HG03064 (cell line): Measurements from ENCODE around the gene CFAP52.
"Not testable (repeated sequence)": the region's sequence is repeated elsewhere in the genome, so short reads cannot be mapped to it uniquely, and the experiment has no call there.

ENCODE experiments used
- ATAC-seq: cut with Tn5 transposase; IDR thresholded peaks from one replicate; pipeline ENCODE4 v1.9.1; 2021; ENCODE audit warnings: low read depth; ENCODE audit not compliant: unreplicated experiment

CFAP52 gene

DNA sequence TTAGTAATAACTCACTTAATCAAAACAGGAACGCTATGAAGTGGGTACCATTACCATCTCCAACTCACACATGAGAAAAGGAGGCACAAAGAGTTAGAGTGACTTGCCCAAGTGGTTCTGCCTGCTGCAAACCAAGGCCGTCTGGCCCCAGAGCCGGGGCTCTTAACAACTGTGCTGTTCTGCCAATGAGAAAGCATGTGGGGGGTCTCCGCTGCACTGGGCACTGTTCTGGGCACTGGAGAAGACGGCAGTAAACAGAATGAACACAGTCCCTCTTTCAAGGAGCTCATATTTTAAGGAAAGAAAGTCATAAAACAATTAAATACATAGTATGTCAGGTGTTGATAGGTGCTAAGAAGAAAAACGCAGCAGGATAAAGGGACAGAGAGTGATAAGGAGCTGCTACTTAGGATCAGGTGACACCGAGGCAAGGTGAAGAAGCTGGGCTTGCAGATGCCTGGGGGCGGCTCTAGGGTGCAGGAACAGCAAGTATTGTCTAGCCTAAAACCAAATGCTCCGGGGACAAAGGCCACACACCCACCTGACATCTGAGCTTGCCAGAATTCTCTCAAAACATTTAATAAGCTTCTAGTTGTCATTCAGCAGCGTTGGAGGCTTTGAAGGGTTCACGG lies 7.4 kb upstream of the CFAP52 start:
- ATAC-seq: no peak

GRCh38 chr17:9571201-9571600 lies 5.2 kb upstream of the CFAP52 start:
- ATAC-seq: no peak

DNA sequence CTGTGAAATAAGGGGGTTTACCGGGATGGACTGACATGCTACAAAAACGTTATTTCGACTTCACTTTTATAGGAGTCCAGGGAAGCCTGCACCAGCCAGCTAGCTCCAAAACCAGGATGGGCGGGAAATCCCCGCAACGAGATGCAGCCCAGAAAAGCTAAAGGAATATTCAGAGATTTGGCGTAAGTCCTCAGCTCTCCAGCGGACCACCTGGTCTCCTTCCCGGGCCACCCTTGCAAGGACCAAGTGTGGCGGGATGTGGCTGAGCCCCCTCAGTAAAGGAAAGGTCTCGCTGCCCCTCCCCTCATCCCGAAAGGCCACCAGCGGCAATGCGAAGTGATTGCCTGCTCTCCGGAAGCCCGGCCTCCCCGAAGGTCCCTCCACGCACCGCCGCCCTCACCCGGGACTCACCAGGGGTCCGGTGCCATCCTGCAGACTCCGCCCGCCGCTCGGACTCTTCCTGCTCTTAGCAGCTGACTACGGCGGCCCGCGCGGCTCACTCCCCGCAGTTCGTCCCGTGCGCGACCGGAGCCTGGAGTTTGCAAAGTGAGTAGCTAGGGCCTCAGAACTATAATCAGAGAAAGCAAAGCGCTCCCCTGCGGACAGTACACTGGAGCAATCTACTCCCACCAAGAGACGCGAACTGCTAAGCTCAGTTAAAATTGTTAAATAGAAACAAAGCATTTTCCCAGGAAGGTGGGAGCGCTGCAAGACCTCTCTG lies 901 bp upstream of the CFAP52 start, which contains the start of gene STX8:
STX8 (minus strand) TSS at position 440 of the 721 bp plus-strand sequence; CDS start at position 428, 12 bp downstream.
- peak; percentile 66 for ATAC-seq

- ATAC-seq: no peak
Observed at GRCh38 chr17:9577373-9577709, 899 bp downstream of the CFAP52 start.

DNA sequence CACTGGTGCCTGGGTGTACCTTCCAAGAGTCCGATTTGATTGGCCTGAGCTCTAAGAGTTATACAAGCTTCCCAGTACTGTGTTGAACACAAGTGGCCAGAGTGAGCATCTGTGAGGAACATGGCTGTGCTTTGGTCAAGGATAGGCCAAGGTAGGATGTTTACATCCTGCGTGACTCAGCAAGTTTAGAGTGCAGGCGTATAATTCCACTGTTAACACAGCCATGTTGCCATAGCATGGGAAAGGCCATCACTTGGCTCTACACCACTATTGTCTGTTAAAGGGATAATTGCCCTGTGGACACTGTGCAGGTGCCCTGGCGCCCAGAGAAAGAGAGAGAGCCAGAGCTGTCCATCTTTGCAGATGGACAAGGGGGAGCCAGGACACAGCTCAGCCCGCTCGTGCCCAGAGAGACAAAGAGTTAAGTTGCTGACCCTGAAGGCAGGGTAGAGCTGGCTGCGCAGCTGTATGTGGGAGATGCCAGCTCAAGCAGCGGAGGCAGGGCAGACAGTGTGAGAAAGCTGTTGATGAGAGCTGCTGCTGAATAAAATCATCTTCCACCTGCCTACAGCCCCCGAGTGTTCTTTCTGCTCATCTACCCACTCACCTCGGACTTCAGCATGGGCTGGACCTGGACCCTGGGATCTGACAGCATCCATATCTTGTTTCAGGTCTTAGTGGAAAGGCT lies 11.7 kb downstream of the CFAP52 start:
- ATAC-seq: no peak

DNA sequence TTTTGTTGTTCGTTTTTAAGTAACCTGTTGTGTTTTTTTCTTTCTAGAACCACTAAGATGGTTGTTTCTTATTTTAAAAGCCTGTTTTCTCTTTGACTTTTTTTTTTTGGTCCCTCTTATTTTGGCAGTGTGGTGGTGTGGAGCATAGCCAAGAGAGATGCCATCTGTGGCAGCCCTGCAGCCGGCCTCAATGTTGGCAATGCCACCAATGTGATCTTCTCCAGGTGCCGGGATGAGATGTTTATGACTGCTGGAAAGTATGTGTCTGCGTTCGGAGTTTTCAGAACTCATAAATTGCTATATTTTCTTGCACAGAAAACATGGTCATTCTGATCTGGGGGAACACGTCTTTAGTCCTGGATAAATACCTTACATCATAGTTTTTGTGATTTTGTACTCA lies 17.6 kb downstream of the CFAP52 start:
- no peak for ATAC-seq

DNA sequence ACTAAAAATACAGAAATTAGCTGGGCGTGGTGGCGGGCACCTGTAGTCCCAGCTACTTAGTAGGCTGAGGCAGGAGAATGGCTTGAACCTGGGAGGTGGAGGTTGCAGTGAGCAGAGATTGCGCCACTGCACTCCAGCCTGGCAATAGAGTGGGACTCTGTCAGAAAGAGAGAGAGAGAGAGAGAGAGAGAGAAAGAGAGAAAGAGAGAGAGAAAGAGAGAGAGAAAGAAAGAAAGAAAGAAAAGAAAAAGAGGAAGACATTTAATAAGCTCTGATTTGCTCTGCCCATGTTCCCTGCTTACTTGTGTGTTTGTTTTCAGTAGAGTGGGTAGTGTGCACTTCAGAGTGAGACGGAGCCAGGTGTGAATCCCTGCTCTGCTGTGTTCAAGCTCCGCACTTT lies 21.2 kb downstream of the CFAP52 start:
- not testable (repeated sequence) for ATAC-seq

DNA sequence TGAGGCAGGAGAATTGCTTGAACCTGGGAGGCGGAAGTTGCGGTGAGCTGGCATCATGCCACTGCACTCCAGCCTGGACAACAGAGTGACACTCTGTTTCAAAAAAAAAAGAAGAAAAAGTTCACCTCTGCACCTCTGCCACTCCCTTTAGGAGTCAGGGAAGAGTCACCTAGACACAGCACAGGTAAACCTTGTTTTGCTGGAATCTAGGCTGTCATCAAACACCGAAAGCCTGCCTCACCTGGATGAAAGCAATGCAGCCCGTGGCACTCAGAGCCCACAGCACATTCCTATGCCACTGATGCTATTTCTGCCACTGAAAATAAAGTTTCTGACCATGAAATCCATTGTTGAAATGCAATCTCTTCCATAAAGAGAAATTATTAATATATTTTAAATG lies 22.2 kb downstream of the CFAP52 start:
- no peak for ATAC-seq

DNA sequence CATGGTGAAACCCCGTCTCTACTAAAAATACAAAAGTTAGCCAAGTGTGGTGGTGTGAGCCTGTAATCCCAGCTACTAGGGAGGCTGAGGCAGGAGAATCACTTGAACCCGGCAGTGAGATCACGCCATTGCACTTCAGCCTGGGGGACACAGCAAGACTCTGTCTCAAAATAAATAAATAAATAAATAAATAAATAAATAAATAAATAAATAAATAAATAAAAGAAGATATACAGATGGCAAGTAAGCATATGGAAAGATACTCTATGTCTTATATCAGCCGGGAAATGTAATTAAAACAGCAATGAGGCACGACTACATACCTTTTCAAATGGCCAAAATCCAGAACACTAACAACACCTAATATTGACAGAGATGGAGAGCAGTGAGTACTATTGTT lies 28.1 kb downstream of the CFAP52 start:
- not testable (repeated sequence) for ATAC-seq

GRCh38 chr17:9606453-9606852 lies 30.0 kb downstream of the CFAP52 start:
- ATAC-seq: no peak

GRCh38 chr17:9607058-9607457 lies 30.6 kb downstream of the CFAP52 start:
- not testable (repeated sequence) for ATAC-seq

DNA sequence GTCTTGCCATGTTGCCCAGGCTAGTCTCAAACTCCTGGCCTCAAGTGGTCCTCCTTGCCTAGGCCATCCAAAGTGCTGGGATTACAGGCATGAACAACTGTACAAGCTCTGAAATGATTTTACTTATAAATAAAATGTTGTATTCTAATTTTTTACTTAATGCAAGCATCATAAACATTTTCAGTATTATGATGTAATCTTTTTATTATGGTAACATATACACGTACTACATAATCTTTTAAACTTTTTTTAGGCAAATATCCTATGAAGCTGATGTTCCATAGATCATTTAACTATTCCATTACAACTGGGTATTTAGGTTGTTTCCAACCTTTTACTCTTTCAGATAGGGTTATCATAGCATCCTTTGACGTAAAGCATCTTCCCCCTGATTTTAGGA lies 35.1 kb downstream of the CFAP52 start:
- no peak for ATAC-seq

GRCh38 chr17:9612006-9612405 lies 35.6 kb downstream of the CFAP52 start:
- no peak for ATAC-seq

DNA sequence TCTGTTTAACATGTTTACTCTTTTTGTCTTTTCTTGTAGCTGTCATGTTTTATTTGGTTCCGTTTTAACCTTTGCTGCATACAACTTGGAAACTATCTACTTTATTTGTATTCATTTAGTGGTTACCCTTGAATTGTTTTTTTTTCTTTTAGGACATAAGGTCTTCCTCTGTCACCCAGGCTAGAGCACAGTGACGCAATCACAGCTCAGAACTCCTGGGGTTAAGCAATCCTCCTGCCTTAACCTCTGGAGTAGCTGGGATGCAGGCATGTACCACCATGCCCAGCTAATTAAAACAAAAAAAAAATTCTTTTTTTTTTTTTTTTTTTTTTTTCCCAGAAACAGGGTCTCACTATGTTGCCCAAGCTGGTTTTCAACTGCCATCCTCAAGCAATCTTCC lies 39.0 kb downstream of the CFAP52 start:
- no peak for ATAC-seq

DNA sequence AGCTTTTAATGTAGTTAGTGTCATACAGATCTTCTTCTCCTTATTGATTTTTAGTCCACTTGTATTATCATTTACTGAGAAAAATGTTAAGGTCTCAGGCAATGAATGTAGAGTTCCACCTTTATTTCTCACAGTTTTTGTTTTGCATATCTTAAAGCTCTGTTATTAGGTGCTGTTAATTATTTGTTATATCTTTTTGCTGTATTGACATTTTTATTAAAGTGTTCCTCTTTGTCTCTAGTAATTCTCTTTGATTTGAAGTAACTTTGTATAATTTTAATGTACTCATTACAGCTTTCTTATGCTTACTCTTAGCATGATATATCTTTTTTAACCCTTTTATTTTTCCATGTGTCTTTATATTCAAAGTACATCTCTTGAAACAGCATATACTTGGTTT lies 46.5 kb downstream of the CFAP52 start:
- ATAC-seq: no peak

DNA sequence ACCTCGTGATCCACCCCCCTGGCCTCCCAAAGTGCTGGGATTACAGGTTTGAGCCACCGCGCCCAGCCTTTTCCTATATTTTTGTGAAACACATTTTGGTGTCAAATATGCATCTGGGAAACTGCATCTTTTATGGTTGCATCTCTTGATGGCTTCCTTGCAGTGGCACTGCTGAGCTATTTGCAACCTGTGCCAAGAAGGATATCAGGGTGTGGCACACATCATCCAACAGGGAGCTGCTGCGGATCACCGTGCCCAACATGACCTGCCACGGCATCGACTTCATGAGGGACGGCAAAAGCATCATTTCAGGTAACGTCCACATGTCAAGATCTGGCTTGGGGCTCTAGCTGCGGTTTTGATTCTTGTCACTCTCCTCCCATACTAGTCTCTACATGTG lies 52.1 kb downstream of the CFAP52 start:
- no peak for ATAC-seq

DNA sequence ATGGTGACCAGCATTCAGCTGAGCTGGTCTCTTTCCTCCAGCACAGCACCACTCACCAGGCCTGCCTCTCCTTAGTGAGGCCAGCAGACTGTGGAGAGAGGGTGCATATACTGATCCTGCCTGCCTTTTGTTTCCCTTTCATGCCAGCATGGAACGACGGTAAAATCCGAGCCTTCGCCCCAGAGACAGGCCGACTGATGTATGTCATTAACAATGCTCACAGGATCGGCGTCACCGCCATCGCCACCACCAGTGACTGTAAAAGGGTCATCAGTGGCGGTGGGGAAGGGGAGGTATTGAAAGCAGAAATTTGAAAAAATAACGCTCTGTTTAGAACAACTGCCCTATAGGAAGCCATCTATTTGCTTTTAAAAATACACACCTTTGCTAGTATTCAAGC lies 56.3 kb downstream of the CFAP52 start:
- no peak for ATAC-seq

DNA sequence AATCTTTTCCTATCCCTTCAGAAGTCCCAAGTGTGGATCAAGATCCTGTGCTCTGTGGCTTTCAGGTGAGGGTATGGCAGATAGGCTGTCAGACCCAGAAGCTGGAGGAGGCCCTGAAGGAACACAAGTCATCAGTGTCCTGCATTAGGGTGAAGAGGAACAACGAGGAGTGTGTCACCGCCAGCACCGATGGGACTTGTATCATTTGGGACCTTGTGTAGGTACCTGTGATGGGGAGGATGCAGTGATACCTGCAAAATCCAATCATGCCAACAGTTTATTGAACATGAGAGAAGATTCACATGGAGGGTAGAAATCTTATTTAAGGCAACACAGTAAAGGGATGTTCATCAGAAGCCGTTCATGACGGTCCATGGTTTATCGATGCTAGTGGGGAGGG lies 58.9 kb downstream of the CFAP52 start:
- no peak for ATAC-seq

DNA sequence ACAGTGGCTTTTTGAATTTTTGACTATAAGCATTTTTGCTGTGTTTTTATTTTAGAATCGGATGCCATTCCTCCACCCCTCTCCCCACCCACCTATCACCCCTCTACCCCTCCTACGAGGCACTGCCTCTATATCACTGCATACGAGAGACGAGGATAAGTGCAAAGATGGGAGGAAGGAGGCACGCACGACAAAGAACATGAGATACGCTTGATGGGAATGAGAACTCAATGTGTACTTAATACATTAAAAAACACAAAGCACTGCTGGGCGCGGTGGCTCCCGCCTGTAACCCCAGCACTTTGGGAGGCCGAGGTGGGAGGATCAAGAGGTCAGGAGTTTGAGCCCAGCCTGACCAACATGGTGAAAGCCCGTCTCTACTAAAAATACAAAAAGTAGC lies 60.1 kb downstream of the CFAP52 start:
- ATAC-seq: no peak

DNA sequence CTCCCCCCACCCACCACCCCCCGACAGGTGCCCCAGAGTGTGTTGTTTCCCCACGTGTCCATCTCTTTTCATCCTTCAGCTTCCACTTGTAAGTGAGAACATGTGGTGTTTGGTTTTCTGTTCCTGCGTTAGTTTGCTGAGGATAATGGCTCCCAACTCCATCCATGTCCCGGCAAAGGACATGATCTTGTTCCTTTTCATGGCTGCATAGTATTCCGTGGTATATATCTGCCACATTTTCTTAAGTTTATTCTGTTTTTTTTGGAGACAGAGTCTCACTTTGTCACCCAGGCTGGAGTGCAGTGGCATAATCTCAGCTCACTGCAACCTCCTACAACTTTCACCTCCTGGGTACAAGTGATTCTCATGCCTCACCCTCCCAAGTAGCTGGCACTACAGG lies 63.9 kb downstream of the CFAP52 start:
- ATAC-seq: not testable (repeated sequence)

- no peak for ATAC-seq
Observed at GRCh38 chr17:9643611-9644010, 67.2 kb downstream of the CFAP52 start.
